ENCODE data around the gene CEMP1. TPM values are rescaled to one million over a fixed set of nuclear protein-coding genes. Genes with fewer than 3 reads are reported as not detected.

CEMP1 gene
- polyA plus RNA-seq, 1 experiment, result not detected

- peaks cover 36% of the 10 kb centered on the region for H3K36me3 ChIP-seq (ENCODE audit: control insufficient read depth, insufficient read depth, low read length)
- ChIA-PET CTCF (interaction anchor here (1.6 to 1.9 kb wide), 2 partner anchors 67 to 157 kb away, joined by 5 to 6 read pairs; partner anchors contain the start of gene ABCA3), POLR2A (no interaction called here)
- H3K4me3 ChIP-seq (ENCODE audit: low read depth, low read length), result no peak overlapping the region
- DNase-seq (ENCODE audit: low read depth), result no peak
- H3K27me3 ChIP-seq (ENCODE audit: control insufficient read depth, insufficient read depth, low read length), result no peaks in the 10 kb centered on the region
- TF ChIP-seq, protein P1, sequence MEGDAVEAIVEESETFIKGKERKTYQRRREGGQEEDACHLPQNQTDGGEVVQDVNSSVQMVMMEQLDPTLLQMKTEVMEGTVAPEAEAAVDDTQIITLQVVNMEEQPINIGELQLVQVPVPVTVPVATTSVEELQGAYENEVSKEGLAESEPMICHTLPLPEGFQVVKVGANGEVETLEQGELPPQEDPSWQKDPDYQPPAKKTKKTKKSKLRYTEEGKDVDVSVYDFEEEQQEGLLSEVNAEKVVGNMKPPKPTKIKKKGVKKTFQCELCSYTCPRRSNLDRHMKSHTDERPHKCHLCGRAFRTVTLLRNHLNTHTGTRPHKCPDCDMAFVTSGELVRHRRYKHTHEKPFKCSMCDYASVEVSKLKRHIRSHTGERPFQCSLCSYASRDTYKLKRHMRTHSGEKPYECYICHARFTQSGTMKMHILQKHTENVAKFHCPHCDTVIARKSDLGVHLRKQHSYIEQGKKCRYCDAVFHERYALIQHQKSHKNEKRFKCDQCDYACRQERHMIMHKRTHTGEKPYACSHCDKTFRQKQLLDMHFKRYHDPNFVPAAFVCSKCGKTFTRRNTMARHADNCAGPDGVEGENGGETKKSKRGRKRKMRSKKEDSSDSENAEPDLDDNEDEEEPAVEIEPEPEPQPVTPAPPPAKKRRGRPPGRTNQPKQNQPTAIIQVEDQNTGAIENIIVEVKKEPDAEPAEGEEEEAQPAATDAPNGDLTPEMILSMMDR (IDR thresholded peaks at IDR 0.05; ENCODE audit: insufficient read depth, low read depth, low read length), result no peak
Observed at GRCh38 chr16:2497116-2497630, 34.0 kb downstream of the CEMP1 start.

- H3K36me3 ChIP-seq (ENCODE audit: control insufficient read depth, insufficient read depth, low read length), result peaks cover 36% of the 10 kb centered on the region
- POLR2A ChIA-PET, result no interaction called here
- DNase-seq (ENCODE audit: low read depth), result no peak
- no peaks in the 10 kb centered on the region for H3K27me3 ChIP-seq (ENCODE audit: control insufficient read depth, insufficient read depth, low read length)
- no peak overlapping the region for H3K4me3 ChIP-seq (ENCODE audit: low read depth, low read length)
- CTCF ChIA-PET, result interaction anchor here (1.6 to 1.9 kb wide), 2 partner anchors 66 to 156 kb away, joined by 5 to 6 read pairs; partner anchors contain the start of gene ABCA3
- TF ChIP-seq, protein P1 (IDR thresholded peaks at IDR 0.05; ENCODE audit: insufficient read depth, low read depth, low read length), result no peak
Observed at GRCh38 chr16:2496223-2497115, 34.7 kb downstream of the CEMP1 start.

DNA sequence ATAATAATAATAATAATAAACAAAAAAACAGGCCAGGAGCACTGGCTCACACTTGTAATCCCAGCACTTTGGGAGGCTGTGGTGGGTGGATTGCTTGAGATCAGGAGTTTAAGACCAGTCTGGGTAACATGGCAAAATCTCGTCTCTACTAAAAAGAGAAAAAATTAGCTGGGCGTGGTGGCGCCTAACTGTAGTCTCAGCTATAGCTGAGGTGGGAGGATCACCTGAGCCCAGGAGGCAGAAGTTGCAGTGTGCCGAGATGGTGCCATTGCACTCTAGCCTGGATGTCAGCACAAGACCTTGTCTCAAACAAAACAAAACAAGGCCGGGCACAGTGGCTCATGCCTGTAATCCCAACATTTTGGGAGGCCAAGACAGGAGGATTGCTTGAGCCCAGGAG, 36.2 kb downstream of the CEMP1 start:
- POLR2A ChIA-PET, result no interaction called here
- TF ChIP-seq, protein P1 (IDR thresholded peaks at IDR 0.05; ENCODE audit: insufficient read depth, low read depth, low read length), result no peak
- Histone ChIP-seq H3K4me3 (ENCODE audit: low read depth, low read length) (no peak overlapping the region), H3K27me3 (ENCODE audit: control insufficient read depth, insufficient read depth, low read length) (no peaks in the 10 kb centered on the region), H3K36me3 (ENCODE audit: control insufficient read depth, insufficient read depth, low read length) (peaks cover 41% of the 10 kb centered on the region)
- CTCF ChIA-PET, result no interaction called here
- DNase-seq (ENCODE audit: low read depth), result no peak

DNA sequence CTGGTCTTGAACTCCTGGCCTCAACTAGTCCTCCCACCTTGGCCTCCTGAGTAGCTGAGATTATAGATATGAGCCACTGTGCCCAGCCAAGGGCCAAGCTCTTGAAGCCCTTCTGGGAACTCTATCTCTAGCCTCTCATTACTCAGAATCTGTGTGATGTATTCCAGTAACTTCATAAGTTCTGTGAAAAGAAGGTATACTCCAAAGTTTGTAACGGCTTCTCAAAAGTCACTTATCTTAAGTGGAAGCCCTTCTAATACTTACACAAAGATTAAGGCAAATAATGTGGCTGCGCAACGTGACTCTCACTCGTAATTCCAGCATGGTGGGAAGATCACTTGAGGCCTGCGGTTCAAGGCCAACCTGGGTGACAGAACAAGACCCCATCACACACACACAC, 36.6 kb downstream of the CEMP1 start:
- TF ChIP-seq, protein P1 (IDR thresholded peaks at IDR 0.05; ENCODE audit: insufficient read depth, low read depth, low read length), result no peak
- ChIA-PET POLR2A (no interaction called here), CTCF (interaction anchor here (0.6 kb wide), 1 partner anchor 135 kb away, joined by 3 read pairs; no protein-coding TSS in a partner anchor)
- H3K27me3 ChIP-seq (ENCODE audit: control insufficient read depth, insufficient read depth, low read length), result no peaks in the 10 kb centered on the region
- H3K36me3 ChIP-seq (ENCODE audit: control insufficient read depth, insufficient read depth, low read length), result peaks cover 38% of the 10 kb centered on the region
- H3K4me3 ChIP-seq (ENCODE audit: low read depth, low read length), result no peak overlapping the region
- no peak for DNase-seq (ENCODE audit: low read depth)

DNA sequence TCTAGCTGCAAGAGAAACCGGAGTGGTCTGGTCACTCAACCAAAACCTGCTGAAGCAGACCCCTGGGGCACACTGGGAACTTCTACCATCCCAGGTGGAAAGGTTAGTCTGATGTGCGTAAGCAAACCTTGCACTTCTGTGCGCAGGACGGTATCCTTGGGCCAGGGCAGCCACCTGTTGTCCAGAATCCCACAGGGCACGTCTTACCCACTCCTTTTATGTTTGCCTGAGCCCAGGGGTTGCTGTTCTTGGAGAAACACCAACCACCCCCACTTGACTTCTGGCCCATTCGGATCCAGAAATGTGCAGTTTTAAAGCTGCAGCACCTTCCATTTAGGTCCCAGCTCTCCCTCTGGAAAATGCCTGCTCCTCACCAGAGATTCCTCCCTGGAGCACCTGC, 37.6 kb downstream of the CEMP1 start:
- Histone ChIP-seq H3K36me3 (ENCODE audit: control insufficient read depth, insufficient read depth, low read length) (peaks cover 33% of the 10 kb centered on the region), H3K4me3 (ENCODE audit: low read depth, low read length) (no peak overlapping the region), H3K27me3 (ENCODE audit: control insufficient read depth, insufficient read depth, low read length) (no peaks in the 10 kb centered on the region)
- DNase-seq (ENCODE audit: low read depth), result no peak
- ChIA-PET CTCF (interaction anchor here (0.6 to 3.2 kb wide), 2 partner anchors 8 to 150 kb away, joined by 3 to 19 read pairs; no protein-coding TSS in a partner anchor), POLR2A (no interaction called here)
- TF ChIP-seq, protein P1 (IDR thresholded peaks at IDR 0.05; ENCODE audit: insufficient read depth, low read depth, low read length), result no peak

Measured in BJ (cell line).